WERI-Rb-1 (cell line): Measurements from ENCODE around the gene UXS1.

ENCODE experiments used
- DNase-seq: peaks from one replicate; pipeline ENCODE4 v3.0.0-alpha.2; 2020
- H3K27ac ChIP-seq: fragments of 250-450 bp; sonication (Bioruptor Pico); 2 replicates; pipeline ENCODE4 v1.5.1; 2020; ENCODE audit warnings: mild to moderate bottlenecking, moderate library complexity
- H3K27me3 ChIP-seq: fragments of 250-450 bp; sonication (Bioruptor Pico); 2 replicates; pipeline ENCODE4 v1.5.1; 2021; ENCODE audit warnings: mild to moderate bottlenecking, low read depth, moderate library complexity; ENCODE audit not compliant: insufficient read depth, severe bottlenecking
- H3K36me3 ChIP-seq: fragments of 250-450 bp; sonication (Bioruptor Pico); 2 replicates; pipeline ENCODE4 v1.5.1; 2020; ENCODE audit warnings: mild to moderate bottlenecking, moderate library complexity
- H3K4me3 ChIP-seq: 2 replicates; pipeline ENCODE4 v1.5.1; 2011; ENCODE audit warnings: low read depth, mild to moderate bottlenecking, control low read depth, low read length
- H3K9me3 ChIP-seq: fragments of 250-450 bp; sonication (Bioruptor Pico); 2 replicates; pipeline ENCODE4 v1.5.1; 2021; ENCODE audit warnings: mild to moderate bottlenecking, moderate library complexity; ENCODE audit not compliant: severe bottlenecking
- CTCF ChIP-seq: IDR thresholded peaks from 2 replicates; pipeline ENCODE4 v1.5.1; 2011; ENCODE audit warnings: low read depth, mild to moderate bottlenecking, control low read depth, inconsistent platforms, low read length

UXS1 gene

GRCh38 chr2:106044021-106044420, 150.1 kb downstream of the UXS1 start:
- Histone ChIP-seq H3K4me3 (no peak overlapping the region), H3K27ac (no peak overlapping the region), H3K27me3 (no peaks in the 10 kb centered on the region), H3K9me3 (no peaks in the 10 kb centered on the region), H3K36me3 (no peaks in the 10 kb centered on the region)
- DNase-seq: no peak
- no peak for TF ChIP-seq CTCF
